ENCODE results near the gene NDUFS5. TPM values are rescaled to one million over a fixed set of nuclear protein-coding genes. Genes with fewer than 3 reads are reported as not detected.
"Not testable (repeated sequence)": the region's sequence is repeated elsewhere in the genome, so short reads cannot be mapped to it uniquely, and the experiment has no call there.

NDUFS5 gene
- total RNA-seq, 1 donor from 2014 or later: 728 TPM

- DNase-seq (no peak), ATAC-seq (ENCODE audit: poor library complexity) (no peak)
- intact Hi-C loops (cut with DNase I): no loop called here
These were observed 19.9 kb upstream of the NDUFS5 start for GRCh38 chr1:39006287-39006686.

GRCh38 chr1:39006726-39007645, 19.2 kb upstream of the NDUFS5 start:
- DNase-seq (no peak), ATAC-seq (ENCODE audit: poor library complexity) (no peak)
- intact Hi-C loops (cut with DNase I): no loop called here

- intact Hi-C loops (cut with DNase I); ATAC-seq (ENCODE audit: poor library complexity); DNase-seq: not testable (repeated sequence)
These were observed 11.2 kb upstream of the NDUFS5 start for GRCh38 chr1:39014956-39015355.

- ATAC-seq (ENCODE audit: poor library complexity) (no peak), DNase-seq (no peak)
- intact Hi-C loops (cut with DNase I): no loop called here
These were observed 9.5 kb upstream of the NDUFS5 start for GRCh38 chr1:39016604-39017171.

- ATAC-seq (ENCODE audit: poor library complexity): no peak
- DNase-seq: no peak
- intact Hi-C loops (cut with DNase I): no loop called here
These were observed 8.9 kb upstream of the NDUFS5 start for GRCh38 chr1:39017266-39017665.

GRCh38 chr1:39020494-39020893, 5.7 kb upstream of the NDUFS5 start:
- ATAC-seq (ENCODE audit: poor library complexity); intact Hi-C loops (cut with DNase I); DNase-seq: not testable (repeated sequence)

GRCh38 chr1:39021426-39021825, 4.7 kb upstream of the NDUFS5 start:
- intact Hi-C loops (cut with DNase I): no loop called here
- no peak for ATAC-seq (ENCODE audit: poor library complexity)
- no peak for DNase-seq

GRCh38 chr1:39023140-39023539, 3.0 kb upstream of the NDUFS5 start:
- intact Hi-C loops (cut with DNase I): no loop called here
- no peak for ATAC-seq (ENCODE audit: poor library complexity)
- no peak for DNase-seq

- intact Hi-C loops (cut with DNase I): no loop called here
- ATAC-seq (ENCODE audit: poor library complexity) (no peak), DNase-seq (no peak)
These were observed 837 bp downstream of the NDUFS5 start for GRCh38 chr1:39026866-39027507.

GRCh38 chr1:39034114-39034654, 8.0 kb downstream of the NDUFS5 start:
- DNase-seq: no peak
- intact Hi-C loops (cut with DNase I): no loop called here

GRCh38 chr1:39036678-39037077, 10.5 kb downstream of the NDUFS5 start:
- DNase-seq: no peak
- ATAC-seq (ENCODE audit: poor library complexity): no peak
- intact Hi-C loops (cut with DNase I): no loop called here

More at GRCh38 chr1:39034114-39034654, 8.0 kb downstream of the NDUFS5 start:
- ATAC-seq (ENCODE audit: poor library complexity): no peak

GRCh38 chr1:39043513-39043912, 17.4 kb downstream of the NDUFS5 start:
- ATAC-seq (ENCODE audit: poor library complexity) (no peak), DNase-seq (no peak)
- intact Hi-C loops (cut with DNase I): no loop called here

GRCh38 chr1:39044762-39045161, 18.6 kb downstream of the NDUFS5 start:
- DNase-seq: no peak
- ATAC-seq (ENCODE audit: poor library complexity): no peak
- intact Hi-C loops (cut with DNase I): no loop called here

GRCh38 chr1:39045231-39045630, 19.1 kb downstream of the NDUFS5 start:
- intact Hi-C loops (cut with DNase I): no loop called here
- DNase-seq (no peak), ATAC-seq (ENCODE audit: poor library complexity) (no peak)

- ATAC-seq (ENCODE audit: poor library complexity) (peak; percentile 20), DNase-seq (no peak)
- intact Hi-C loops (cut with DNase I): no loop called here
These were observed 20.6 kb downstream of the NDUFS5 start for GRCh38 chr1:39046613-39047210.

GRCh38 chr1:39047374-39048229, 21.5 kb downstream of the NDUFS5 start:
- peak; percentile 82 for ATAC-seq (ENCODE audit: poor library complexity)
- intact Hi-C loops (cut with DNase I): no loop called here
- no peak for DNase-seq

- no peak for DNase-seq
- intact Hi-C loops (cut with DNase I): no loop called here
- ATAC-seq (ENCODE audit: poor library complexity): no peak
These were observed 22.7 kb downstream of the NDUFS5 start for GRCh38 chr1:39048745-39049370.

- DNase-seq (no peak), ATAC-seq (ENCODE audit: poor library complexity) (no peak)
- intact Hi-C loops (cut with DNase I): no loop called here
These were observed 23.9 kb downstream of the NDUFS5 start for GRCh38 chr1:39050001-39050400.
